ENCODE results near the gene MAP4K4. TPM values are rescaled to one million over a fixed set of nuclear protein-coding genes. Genes with fewer than 3 reads are reported as not detected.

Gene MAP4K4
- total and polyA plus RNA-seq, 2 of the 4 experiments (the other 2 are of a cell fraction), result 89.4 to 124 TPM

DNA sequence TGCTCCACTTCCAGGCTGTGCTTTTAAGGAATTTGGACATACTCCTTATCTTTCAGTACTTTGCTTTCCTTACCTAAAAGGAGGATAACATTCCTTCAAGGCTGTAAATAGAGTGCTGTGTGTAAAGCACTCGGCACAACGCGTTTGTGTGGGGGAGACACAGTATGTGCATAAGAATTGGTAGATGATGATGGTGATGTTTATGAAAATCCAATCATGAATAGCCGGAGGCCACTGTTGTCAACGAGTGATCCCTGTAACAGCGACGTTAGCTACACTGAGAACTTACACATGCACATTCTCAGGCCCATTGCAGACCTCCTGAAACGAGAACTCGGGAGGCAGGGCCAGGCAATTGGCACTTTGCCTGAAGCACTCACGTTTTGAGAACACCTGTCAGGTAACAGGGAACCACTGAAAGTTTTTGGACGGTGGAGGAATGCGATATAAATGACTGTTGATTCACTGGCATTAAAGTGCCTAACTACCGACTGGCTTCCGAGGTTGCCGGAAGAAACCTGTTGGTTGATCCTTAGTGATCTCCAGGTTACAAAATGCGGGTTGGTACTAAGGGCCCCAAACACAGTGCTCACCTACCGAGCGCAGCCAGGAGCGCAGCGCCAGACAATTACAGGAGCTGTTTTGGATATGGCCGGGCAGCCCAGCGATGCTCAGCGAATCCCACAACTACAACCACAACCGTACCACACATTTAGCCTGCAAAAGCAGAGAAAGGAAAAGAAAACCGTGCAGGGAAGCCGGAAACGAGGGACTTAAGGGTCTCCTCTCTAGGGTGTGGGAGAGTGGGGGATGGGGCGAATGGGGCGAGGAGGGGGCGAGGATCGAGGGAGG, 1.0 kb upstream of the MAP4K4 start:
- Histone ChIP-seq H3K79me1 (ENCODE audit: low read depth in 1 of 2, low read length in 2 of 2) (peaks cover 0 to 6% of the 10 kb centered on the region in 2 experiments; a peak in 2 of 4 replicates), H4K91ac (ENCODE audit: insufficient read depth, low read depth, low read length) (peak overlapping the region; percentile 57; the same call in 1 of the 2 replicates), H3K56ac (ENCODE audit: extremely low read depth, insufficient read depth, low read length) (0 out of 2 replicates have a peak overlapping the region, but pooled peaks have one; percentile 51), H3K36me3 (ENCODE audit: control insufficient read depth, insufficient read depth, low read length) (no peaks in the 10 kb centered on the region), H3K14ac (replicated peaks; ENCODE audit: low read depth, low read length) (peak overlapping the region; percentile 53; the same call in 1 of the 2 replicates), H3K4me2 (ENCODE audit: low read depth, low read length) (peak overlapping the region; percentile 87), H3K23ac (ENCODE audit: low read depth, low read length) (peak overlapping the region; percentile 30), H3K9ac (ENCODE audit: low read depth, low read length) (peak overlapping the region; percentile 81), H3K18ac (ENCODE audit: low read depth, low read length) (peak overlapping the region; percentile 54), H4K20me1 (ENCODE audit: insufficient read depth, low read length) (peaks cover 24% of the 10 kb centered on the region; the same call in 1 of the 2 replicates), H4K8ac (ENCODE audit: low read depth in 2 of 2, low read length in 2 of 2) (peak overlapping the region; percentile 89 to 94), H3K27me3 (ENCODE audit: control insufficient read depth, insufficient read depth, low read length) (no peaks in the 10 kb centered on the region), H2AK5ac (ENCODE audit: low read depth, low read length) (peak overlapping the region; percentile 57), H3K4ac (ENCODE audit: low read depth, low read length) (peak overlapping the region; percentile 79), H2AK9ac (replicated peaks; ENCODE audit: low read depth, low read length, poor library complexity) (peak overlapping the region; percentile 45), H3K4me1 (ENCODE audit: control insufficient read depth, insufficient read depth, low read length) (peaks cover 6% of the 10 kb centered on the region), H2BK15ac (ENCODE audit: low read depth, low read length) (peak overlapping the region; percentile 31; the same call in 1 of the 3 replicates), H2BK5ac (ENCODE audit: low read depth, low read length, poor library complexity, severe bottlenecking) (peak overlapping the region; percentile 29), H3K9me1 (ENCODE audit: insufficient read depth, low read length) (0 out of 2 replicates have a peak, but pooled peaks cover 4% of the 10 kb centered on the region), H4K5ac (ENCODE audit: low read depth, low read length) (peak overlapping the region; percentile 54), H3K9me3 (ENCODE audit: control insufficient read depth, insufficient read depth, low read length) (no peaks in the 10 kb centered on the region), H3K4me3 (ENCODE audit: insufficient read depth, low read depth, low read length) (peak overlapping the region; percentile 86), H2BK120ac (ENCODE audit: low read depth, low read length) (peak overlapping the region; percentile 43), H2AFZ (replicated peaks; ENCODE audit: low read length, poor library complexity) (peak overlapping the region; percentile 93), H2BK20ac (ENCODE audit: low read depth, low read length) (no peak overlapping the region), H3K27ac (ENCODE audit: insufficient read depth, low read length) (peak overlapping the region; percentile 67)
- ChIA-PET CTCF (interaction anchor here (1.0 to 1.3 kb wide), 3 partner anchors 125 to 154 kb away, joined by 3 to 4 read pairs (median 3); no protein-coding TSS in a partner anchor), POLR2A (ENCODE audit: unreplicated experiment) (interaction anchor here (0.5 to 1.3 kb wide), 5 partner anchors 18 to 694 kb away, joined by 3 to 6 read pairs (median 3); partner anchors contain the start of gene RFX8)
- dilution Hi-C loops (cut with HindIII; ENCODE audit: low sequenced_read_pairs, unreplicated experiment), result no loop called here
- WGBS, 2 experiments (ENCODE audit: extremely low coverage in 2 of 2, insufficient read length in 1 of 2), result 19% methylated on average over 8 of the region's 31 CpGs; no CpG with 5 or more reads in 1 of the 2 experiments
- BruUV-seq (replicated peaks), result no TSS peak
- DNase-seq (no peak), ATAC-seq (ENCODE audit: low read depth) (no peak; the same call in 1 of the 2 replicates)
- TF ChIP-seq POLR2A (IDR thresholded peaks at IDR 0.05; ENCODE audit: low read depth, low read length), result no peak
- TF ChIP-seq RAD21 (IDR thresholded peaks at IDR 0.05; ENCODE audit: low read length), result no peak
- TF ChIP-seq RCOR1 (IDR thresholded peaks at IDR 0.05; ENCODE audit: insufficient replicate concordance, low read length), result no peak
- intact Hi-C loops (cut with micrococcal nuclease), result loop anchor here (2.0 to 5.0 kb wide), 3 partner anchors 180 to 354 kb away; no protein-coding TSS in a partner anchor
- in situ Hi-C loops (cut with MboI; ENCODE audit: low sequenced_read_pairs), result loop anchor here (5.0 to 25.0 kb wide), 3 partner anchors 136 to 274 kb away; no protein-coding TSS in a partner anchor
